Daoy (cell line): ENCODE data around the gene DOCK4. TPM values are rescaled to one million over a fixed set of nuclear protein-coding genes. Genes with fewer than 3 reads are reported as not detected.
"Not testable (repeated sequence)": the region's sequence is repeated elsewhere in the genome, so short reads cannot be mapped to it uniquely, and the experiment has no call there.

ENCODE experiments used
- DNase-seq: peaks from one replicate; pipeline ENCODE4 v3.0.0-alpha.2; 2015; ENCODE audit warnings: low read depth
- total RNA-seq: library from RNA; depleted of rRNA; stranded (reverse); fragments of >200 nt; shearing (Covaris generic); gene quantifications from 2 replicates; pipeline ENCODE4 v1.2.3, GENCODE V29; 2014

The DOCK4 gene
- total RNA-seq, 1 experiment from 2014 or later, result 17.2 TPM

GRCh38 chr7:111958431-111958830, 247.8 kb downstream of the DOCK4 start:
- DNase-seq, result no peak

- no peak for DNase-seq
These were observed 250.6 kb downstream of the DOCK4 start for GRCh38 chr7:111955616-111956015.

GRCh38 chr7:111954474-111955381, 251.5 kb downstream of the DOCK4 start:
- DNase-seq, result no peak

- DNase-seq, result no peak
These were observed 252.1 kb downstream of the DOCK4 start for GRCh38 chr7:111954056-111954455.

GRCh38 chr7:111953611-111954010, 252.6 kb downstream of the DOCK4 start:
- DNase-seq, result peak; percentile 18

- no peak for DNase-seq
These were observed 253.4 kb downstream of the DOCK4 start for GRCh38 chr7:111952783-111953182.

GRCh38 chr7:111951052-111951451, 255.1 kb downstream of the DOCK4 start:
- DNase-seq, result no peak

GRCh38 chr7:111942450-111943081, 263.6 kb downstream of the DOCK4 start:
- no peak for DNase-seq

GRCh38 chr7:111937163-111937562, 269.0 kb downstream of the DOCK4 start:
- DNase-seq, result no peak

GRCh38 chr7:111933609-111934008, 272.6 kb downstream of the DOCK4 start:
- peak; percentile 82 for DNase-seq

GRCh38 chr7:111931958-111932357, 274.2 kb downstream of the DOCK4 start:
- DNase-seq, result peak; percentile 23

- peak; percentile 33 for DNase-seq
These were observed 275.1 kb downstream of the DOCK4 start for GRCh38 chr7:111931016-111931517.

- DNase-seq, result no peak
These were observed 276.9 kb downstream of the DOCK4 start for GRCh38 chr7:111929264-111929663.

GRCh38 chr7:111927353-111928019, 278.7 kb downstream of the DOCK4 start:
- no peak for DNase-seq

GRCh38 chr7:111920329-111920728, 285.9 kb downstream of the DOCK4 start:
- DNase-seq, result no peak

GRCh38 chr7:111919631-111920179, 286.5 kb downstream of the DOCK4 start:
- DNase-seq, result peak; percentile 78

GRCh38 chr7:111919164-111919563, 287.0 kb downstream of the DOCK4 start:
- no peak for DNase-seq

GRCh38 chr7:111918461-111918860, 287.7 kb downstream of the DOCK4 start:
- no peak for DNase-seq

GRCh38 chr7:111917404-111917803, 288.8 kb downstream of the DOCK4 start:
- not testable (repeated sequence) for DNase-seq

- DNase-seq, result no peak
These were observed 291.9 kb downstream of the DOCK4 start for GRCh38 chr7:111914291-111914690.

GRCh38 chr7:111911166-111911961, 294.8 kb downstream of the DOCK4 start:
- no peak for DNase-seq
